Measurements from ENCODE around the gene SPTA1.
"Not testable (repeated sequence)": the region's sequence is repeated elsewhere in the genome, so short reads cannot be mapped to it uniquely, and the experiment has no call there.

Gene SPTA1

DNA sequence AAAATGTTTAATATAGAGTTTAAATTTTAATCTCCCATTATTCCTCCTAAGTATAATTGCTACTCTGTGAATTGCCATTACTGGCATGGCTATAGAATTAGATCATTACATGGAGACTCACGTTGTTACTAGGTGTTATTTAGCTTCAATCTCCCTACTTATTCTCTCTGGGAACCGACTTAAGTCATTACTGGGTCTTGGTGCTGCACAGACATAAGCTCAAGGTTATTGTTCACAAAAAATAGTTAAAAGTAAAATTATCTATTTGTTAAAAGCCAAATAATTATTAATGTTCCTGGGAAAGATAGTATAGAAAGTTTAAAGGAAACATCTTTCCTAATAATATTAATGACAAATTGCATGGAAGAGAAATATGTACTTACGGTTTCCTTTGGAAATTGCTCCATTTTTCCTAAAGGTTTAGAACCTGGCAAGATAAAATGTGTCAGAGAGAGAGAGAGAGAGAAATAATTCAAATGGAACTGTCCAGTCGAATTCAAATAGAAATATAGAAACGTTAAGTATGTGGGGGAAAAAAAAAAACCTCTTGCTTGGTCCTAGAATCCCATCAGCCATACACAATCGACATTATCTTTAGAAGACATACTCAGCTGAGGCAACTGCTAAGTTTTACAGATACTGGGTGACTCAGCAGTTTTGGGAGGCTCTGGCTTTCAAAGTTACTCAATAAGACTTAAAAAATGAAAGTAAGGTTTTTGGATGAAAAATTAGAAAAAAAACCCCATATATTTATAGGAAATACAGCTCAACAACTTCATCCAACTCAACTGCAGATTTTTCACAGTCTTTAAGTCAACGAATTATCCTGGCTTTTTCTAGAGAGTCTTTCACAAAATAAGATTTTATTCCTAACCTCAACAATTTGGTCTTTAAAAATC, at the start of gene SPTA1:
TSS of gene SPTA1 (minus strand) at position 605 of the 899 bp plus-strand sequence. CDS start at position 407, 198 bp downstream.
- DNase-seq, result no peak

- no peak for DNase-seq
Measured at GRCh38 chr1:158735848-158736247, 49.3 kb upstream of the SPTA1 start.

- no peak for DNase-seq
Measured at GRCh38 chr1:158732524-158732923, 46.0 kb upstream of the SPTA1 start.

GRCh38 chr1:158731707-158732106, 45.2 kb upstream of the SPTA1 start:
- no peak for DNase-seq

DNA sequence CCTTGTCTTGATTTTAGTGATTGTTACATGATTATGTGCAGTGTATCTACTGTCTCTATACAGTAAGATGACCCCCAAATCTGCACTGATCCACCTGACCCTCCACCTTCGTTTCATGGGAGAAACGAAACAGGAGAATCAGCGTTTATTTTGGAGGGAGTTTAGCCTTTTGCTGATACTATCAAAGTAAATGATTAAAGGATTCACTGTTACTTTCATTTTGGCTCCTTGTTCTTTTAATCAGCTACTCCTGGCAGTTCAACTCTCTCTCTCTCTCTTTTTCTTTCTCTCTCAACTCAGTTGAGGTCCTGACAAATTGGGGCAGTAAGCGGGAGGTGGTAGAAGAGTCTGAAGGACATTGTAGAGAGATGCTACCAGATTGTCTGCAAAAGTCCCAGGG, 43.9 kb upstream of the SPTA1 start:
- DNase-seq, result no peak

GRCh38 chr1:158728510-158729225, 42.2 kb upstream of the SPTA1 start:
- DNase-seq, result no peak

GRCh38 chr1:158724442-158724841, 37.9 kb upstream of the SPTA1 start:
- DNase-seq, result no peak

GRCh38 chr1:158720620-158721019, 34.1 kb upstream of the SPTA1 start, which contains the start of gene OR6K3:
OR6K3 (minus strand) TSS chr1:158720720; CDS start chr1:158718115, 2,605 bp downstream.
- no peak for DNase-seq

GRCh38 chr1:158719664-158720063, 33.1 kb upstream of the SPTA1 start:
- no peak for DNase-seq

DNA sequence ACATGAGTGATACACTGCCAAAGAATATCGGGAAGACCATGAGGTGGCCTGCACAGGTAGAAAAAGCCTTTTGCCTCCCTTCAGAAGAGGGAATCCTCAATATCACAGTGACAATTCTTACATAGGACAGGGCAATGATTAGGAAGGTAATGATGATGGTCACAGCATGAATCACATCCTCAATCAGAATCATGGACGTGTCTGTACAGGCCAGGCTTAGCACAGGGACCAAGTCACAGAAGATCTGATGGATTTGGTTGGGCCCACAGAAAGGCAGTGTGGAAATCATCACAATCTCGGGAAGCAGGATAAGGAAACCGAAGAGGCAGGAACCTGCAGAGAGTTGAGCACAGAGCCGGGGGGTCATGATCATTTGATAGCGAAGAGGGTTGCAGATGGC, 30.8 kb upstream of the SPTA1 start:
- DNase-seq, result no peak

DNA sequence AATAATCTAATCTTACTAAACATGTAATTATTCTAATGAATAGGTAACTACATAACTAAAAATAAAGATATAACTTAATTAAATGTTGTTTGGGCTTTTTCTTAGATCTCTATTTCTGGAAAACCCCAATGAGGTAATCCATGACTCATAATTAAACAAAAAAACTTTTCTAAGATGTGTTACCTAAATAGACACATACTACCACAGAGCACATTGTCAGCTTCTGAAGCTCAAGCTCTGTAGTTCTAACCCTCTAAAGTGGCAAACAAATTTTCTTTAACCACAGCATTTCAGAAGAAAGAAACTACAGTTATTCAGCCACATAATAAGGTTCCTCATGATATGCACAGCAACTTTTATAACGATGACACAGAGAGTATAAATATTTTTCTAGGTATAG, 29.8 kb upstream of the SPTA1 start:
- DNase-seq, result no peak

GRCh38 chr1:158714754-158715153, 28.2 kb upstream of the SPTA1 start:
- no peak for DNase-seq

DNA sequence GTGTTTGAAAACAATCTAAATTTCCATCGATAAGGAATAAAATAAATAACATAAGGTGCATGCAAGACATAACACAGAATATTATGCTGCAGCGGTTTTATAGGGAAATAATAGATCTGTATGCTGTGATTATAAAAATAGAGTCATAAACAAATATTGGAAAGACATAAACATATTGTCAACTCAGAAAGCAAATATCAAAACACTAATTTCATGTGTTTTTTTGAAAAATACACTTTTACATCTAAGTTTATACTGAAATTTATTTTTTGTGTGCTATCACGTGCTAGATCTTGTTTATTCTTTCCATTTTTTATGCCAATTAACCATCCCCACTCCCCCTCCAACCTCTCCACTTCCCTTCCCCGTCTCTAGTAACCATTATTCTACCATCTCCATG, 24.6 kb upstream of the SPTA1 start:
- no peak for DNase-seq

GRCh38 chr1:158706096-158706495, 19.6 kb upstream of the SPTA1 start:
- DNase-seq, result no peak

- DNase-seq, result no peak
Measured at GRCh38 chr1:158700552-158700951, 14.0 kb upstream of the SPTA1 start, which contains the start of gene OR6K2. OR6K2 (minus strand) TSS chr1:158700652; CDS start chr1:158700652, 0 bp downstream.

GRCh38 chr1:158694596-158694995, 8.1 kb upstream of the SPTA1 start:
- no peak for DNase-seq

DNA sequence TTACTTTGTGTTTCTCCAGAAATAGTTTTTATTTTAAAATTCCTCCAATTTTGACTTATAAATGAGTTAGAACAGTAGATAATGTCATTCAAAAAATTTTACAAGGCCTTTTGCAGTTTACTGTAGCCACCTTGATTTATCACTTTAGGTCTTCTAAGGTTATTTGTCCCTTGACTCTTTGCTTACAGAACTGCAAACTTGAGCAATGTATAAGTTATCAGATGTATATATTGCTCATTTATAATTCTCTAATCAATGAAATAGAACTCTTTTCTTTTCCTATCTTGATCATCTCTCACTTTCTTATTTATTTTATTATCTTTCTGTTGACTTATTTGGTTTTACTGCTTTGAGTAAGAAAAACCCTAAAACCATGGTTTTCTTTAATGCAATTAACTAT, 5.8 kb upstream of the SPTA1 start:
- DNase-seq, result no peak

- no peak for DNase-seq
Measured at GRCh38 chr1:158691907-158692306, 5.4 kb upstream of the SPTA1 start.

DNA sequence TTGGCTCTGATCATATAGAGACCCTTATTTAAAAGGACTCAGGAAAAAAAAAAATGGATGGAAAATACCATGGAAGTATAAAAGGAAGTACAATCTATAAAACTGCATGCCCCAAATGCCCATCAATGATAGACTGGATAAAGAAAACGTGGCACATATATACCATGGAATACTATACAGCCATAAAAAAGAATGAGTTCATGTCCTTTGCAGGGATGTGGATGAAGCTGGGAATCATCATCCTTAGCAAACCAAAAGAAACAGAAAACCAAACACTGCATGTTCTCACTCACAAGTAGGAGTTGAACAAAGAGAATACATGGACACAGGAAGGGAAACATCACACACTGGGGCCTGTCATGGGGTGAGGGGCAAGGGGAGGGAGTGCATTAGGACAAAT, 4.6 kb upstream of the SPTA1 start:
- DNase-seq, result not testable (repeated sequence)

- no peak for DNase-seq
Measured at GRCh38 chr1:158689875-158690274, 3.4 kb upstream of the SPTA1 start.

GRCh38 chr1:158689110-158689509, 2.6 kb upstream of the SPTA1 start:
- DNase-seq, result no peak

DNA sequence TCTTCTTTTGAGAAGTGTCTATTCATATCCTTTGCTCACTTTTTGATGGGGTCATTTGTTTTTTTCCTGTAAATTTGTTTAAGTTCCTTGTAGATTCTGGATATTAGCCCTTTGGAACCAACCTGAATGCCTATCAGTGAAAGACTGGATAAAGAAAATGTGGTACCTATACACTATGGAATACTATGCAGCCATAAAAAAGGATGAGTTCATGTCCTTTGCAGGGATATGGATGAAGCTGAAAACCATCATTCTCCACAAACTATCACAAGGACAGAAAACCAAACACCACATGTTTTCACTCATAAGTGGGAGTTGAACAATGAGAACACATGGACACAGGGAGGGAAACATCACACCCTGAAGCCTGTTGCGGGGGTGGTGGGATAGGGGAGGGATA, 1.8 kb upstream of the SPTA1 start:
- not testable (repeated sequence) for DNase-seq

DNA sequence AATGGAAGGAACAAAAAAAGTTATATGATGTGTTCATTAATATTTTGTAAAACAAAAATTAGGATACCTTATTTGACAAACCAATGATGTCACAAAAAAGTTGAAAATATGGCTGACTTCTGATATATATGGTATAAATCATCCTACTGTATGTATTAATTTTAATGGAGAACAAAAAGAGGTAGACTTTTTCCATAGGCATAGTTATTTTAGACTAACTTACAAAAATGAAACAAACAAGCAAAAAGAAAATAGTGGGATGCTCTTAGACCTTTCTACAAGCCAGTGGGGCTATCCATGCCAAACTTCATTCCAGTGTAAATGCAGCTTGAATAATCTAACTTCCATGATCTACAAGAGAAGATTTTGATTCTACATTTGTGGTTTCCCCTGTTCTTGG, 522 bp upstream of the SPTA1 start:
- no peak for DNase-seq

GRCh38 chr1:158685085-158685484, 1.4 kb downstream of the SPTA1 start:
- DNase-seq, result no peak
